Neural cell (in vitro differentiated cells): Measurements from ENCODE around the gene JADE2. TPM values are rescaled to one million over a fixed set of nuclear protein-coding genes. Genes with fewer than 3 reads are reported as not detected.

Experiments used
- H2AFZ ChIP-seq: fragments of 200-600, 300-800 bp; sonication (generic), shearing (Covaris generic); 2 replicates; pipeline ENCODE4 v1.6.0; 2014; ENCODE audit warnings: low read depth, mild to moderate bottlenecking, antibody characterized with exemption, low read length, moderate library complexity
- H3F3A ChIP-seq: fragments of 200-600 bp; shearing (Covaris generic); 2 replicates; pipeline ENCODE4 v1.6.1; 2016; ENCODE audit warnings: mild to moderate bottlenecking, moderate library complexity, mixed read lengths, antibody characterized with exemption, low read length; ENCODE audit not compliant: insufficient read depth, poor library complexity, severe bottlenecking
- H3K27ac ChIP-seq: fragments of 200-600, 300-800 bp; sonication (generic), shearing (Covaris generic); 2 replicates; pipeline ENCODE4 v1.5.1; 2014; ENCODE audit warnings: mild to moderate bottlenecking, low read length, moderate library complexity
- H3K27me3 ChIP-seq: fragments of 300-800, 200-600 bp; sonication (generic), shearing (Covaris generic); 2 replicates; pipeline ENCODE4 v1.6.0; 2014; ENCODE audit warnings: mild to moderate bottlenecking, low read depth, low read length, moderate library complexity; ENCODE audit not compliant: insufficient read depth
- H3K36me3 ChIP-seq: fragments of 300-800, 200-600 bp; sonication (generic), shearing (Covaris generic); 2 replicates; pipeline ENCODE4 v1.5.1; 2014; ENCODE audit warnings: mild to moderate bottlenecking, antibody characterized with exemption, low read length, moderate library complexity; ENCODE audit not compliant: insufficient read depth
- H3K4me2 ChIP-seq: fragments of 300-800, 200-600 bp; sonication (generic), shearing (Covaris generic); 2 replicates; pipeline ENCODE4 v1.6.0; 2014; ENCODE audit warnings: mild to moderate bottlenecking, low read length
- H3K4me3 ChIP-seq: fragments of 300-800, 200-600 bp; sonication (generic), shearing (Covaris generic); 2 replicates; pipeline ENCODE4 v1.5.1; 2014; ENCODE audit warnings: mild to moderate bottlenecking, low read length, moderate library complexity
- H3K79me2 ChIP-seq: fragments of 200-600 bp; shearing (Covaris generic); replicated peaks from 2 replicates; pipeline ENCODE4 v1.6.0; 2014; ENCODE audit warnings: mild to moderate bottlenecking, low read length, moderate library complexity; ENCODE audit not compliant: insufficient read depth
- H3K9ac ChIP-seq: fragments of 300-800, 200-600 bp; sonication (generic), shearing (Covaris generic); 2 replicates; pipeline ENCODE4 v1.6.1; 2016; ENCODE audit warnings: mild to moderate bottlenecking, low read length, mixed read lengths
- H3K9me2 ChIP-seq: fragments of 200-600 bp; shearing (Covaris generic); 2 replicates; pipeline ENCODE4 v1.6.1; 2016; ENCODE audit warnings: mild to moderate bottlenecking, low read length, mixed read lengths; ENCODE audit not compliant: insufficient read depth
- H3K9me3 ChIP-seq: fragments of 200-600, 300-800 bp; sonication (generic), shearing (Covaris generic); 2 replicates; pipeline ENCODE4 v1.6.1; 2016; ENCODE audit warnings: mild to moderate bottlenecking, mixed run types, low read length, moderate library complexity, mixed read lengths
- H4K20me1 ChIP-seq: fragments of 200-600 bp; shearing (Covaris generic); 2 replicates; pipeline ENCODE4 v1.6.1; 2016; ENCODE audit warnings: mild to moderate bottlenecking, mixed run types; ENCODE audit not compliant: insufficient read depth
- EP300 ChIP-seq: fragments of 450-650 bp; conservative IDR thresholded peaks from 2 replicates; pipeline ENCODE4 v1.6.1; 2014; ENCODE audit warnings: antibody characterized with exemption, mild to moderate bottlenecking, moderate library complexity; ENCODE audit not compliant: poor library complexity, severe bottlenecking
- EZH2 ChIP-seq: fragments of 200-600, 300-800 bp; shearing (Covaris generic), sonication (generic); IDR thresholded peaks from 2 replicates; pipeline ENCODE4 v1.6.1; 2014; ENCODE audit warnings: antibody characterized with exemption, low read length, borderline replicate concordance, mild to moderate bottlenecking; ENCODE audit not compliant: insufficient read depth, poor library complexity, severe bottlenecking
- MXI1 ChIP-seq: fragments of 450-650 bp; conservative IDR thresholded peaks from 2 replicates; pipeline ENCODE4 v1.6.1; 2014; ENCODE audit warnings: antibody characterized with exemption, mild to moderate bottlenecking; ENCODE audit not compliant: poor library complexity, severe bottlenecking
- POLR2AphosphoS5 ChIP-seq: IDR thresholded peaks from 2 replicates; pipeline ENCODE4 v1.6.1; 2012
- RAD21 ChIP-seq: fragments of 450-650 bp; conservative IDR thresholded peaks from 2 replicates; pipeline ENCODE4 v1.6.1; 2014; ENCODE audit warnings: antibody characterized with exemption, mild to moderate bottlenecking, moderate library complexity
- SMC3 ChIP-seq: fragments of 450-650 bp; conservative IDR thresholded peaks from 2 replicates; pipeline ENCODE4 v1.6.1; 2014; ENCODE audit warnings: antibody characterized with exemption, mild to moderate bottlenecking, moderate library complexity; ENCODE audit not compliant: poor library complexity
- TAF1 ChIP-seq: IDR thresholded peaks from 2 replicates; pipeline ENCODE4 v1.6.1; 2012; ENCODE audit warnings: low read depth
- polyA plus RNA-seq: library from polyadenylated mRNA; depleted of rRNA; stranded (reverse); fragments of >200 nt; gene quantifications from 2 replicates; pipeline ENCODE4 v1.2.3, GENCODE V29; 2014
- TF ChIP-seq, protein P1 (sequence below): fragments of 450-650 bp; IDR thresholded peaks from 2 replicates; pipeline ENCODE4 v1.5.1; 2014; ENCODE audit warnings: antibody characterized with exemption, mild to moderate bottlenecking, moderate library complexity; ENCODE audit not compliant: poor library complexity, severe bottlenecking
- TF ChIP-seq, protein P2 (sequence below): IDR thresholded peaks from 2 replicates; pipeline ENCODE4 v1.6.1; 2012; ENCODE audit warnings: borderline replicate concordance

JADE2 gene
- polyA plus RNA-seq, 1 donor from 2014 or later: 1.9 TPM

DNA sequence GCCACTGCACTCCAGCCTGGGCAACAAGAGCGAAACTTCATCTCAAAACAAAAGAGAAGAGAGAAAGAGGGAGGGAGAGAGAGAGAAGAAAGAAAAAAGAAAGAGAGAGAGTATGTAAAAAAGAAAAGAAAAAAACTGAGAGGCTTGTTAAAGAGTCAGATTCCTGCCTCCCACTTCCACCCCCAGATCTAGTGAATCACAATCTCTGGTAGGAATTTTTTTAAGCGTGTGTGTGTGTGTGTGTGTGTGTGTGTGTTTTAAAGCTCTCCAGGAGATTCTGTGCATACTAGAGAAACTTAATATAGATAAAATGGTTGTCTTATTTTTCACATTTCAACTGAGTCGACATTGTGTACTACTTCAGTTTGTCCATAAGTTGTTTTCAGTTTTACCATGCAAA lies 75.1 kb downstream of the JADE2 start:
- no peaks in the 10 kb centered on the region for H3K9me3 ChIP-seq
- H3K9ac ChIP-seq: no peak overlapping the region
- no peaks in the 10 kb centered on the region for H3K9me2 ChIP-seq
- H3K4me2 ChIP-seq: no peak overlapping the region
- no peaks in the 10 kb centered on the region for H3F3A ChIP-seq
- no peak for TF ChIP-seq SMC3
- no peak for TF ChIP-seq EZH2
- TF ChIP-seq, protein P1, sequence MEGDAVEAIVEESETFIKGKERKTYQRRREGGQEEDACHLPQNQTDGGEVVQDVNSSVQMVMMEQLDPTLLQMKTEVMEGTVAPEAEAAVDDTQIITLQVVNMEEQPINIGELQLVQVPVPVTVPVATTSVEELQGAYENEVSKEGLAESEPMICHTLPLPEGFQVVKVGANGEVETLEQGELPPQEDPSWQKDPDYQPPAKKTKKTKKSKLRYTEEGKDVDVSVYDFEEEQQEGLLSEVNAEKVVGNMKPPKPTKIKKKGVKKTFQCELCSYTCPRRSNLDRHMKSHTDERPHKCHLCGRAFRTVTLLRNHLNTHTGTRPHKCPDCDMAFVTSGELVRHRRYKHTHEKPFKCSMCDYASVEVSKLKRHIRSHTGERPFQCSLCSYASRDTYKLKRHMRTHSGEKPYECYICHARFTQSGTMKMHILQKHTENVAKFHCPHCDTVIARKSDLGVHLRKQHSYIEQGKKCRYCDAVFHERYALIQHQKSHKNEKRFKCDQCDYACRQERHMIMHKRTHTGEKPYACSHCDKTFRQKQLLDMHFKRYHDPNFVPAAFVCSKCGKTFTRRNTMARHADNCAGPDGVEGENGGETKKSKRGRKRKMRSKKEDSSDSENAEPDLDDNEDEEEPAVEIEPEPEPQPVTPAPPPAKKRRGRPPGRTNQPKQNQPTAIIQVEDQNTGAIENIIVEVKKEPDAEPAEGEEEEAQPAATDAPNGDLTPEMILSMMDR: no peak
- TF ChIP-seq MXI1: no peak
- TF ChIP-seq, protein P2, sequence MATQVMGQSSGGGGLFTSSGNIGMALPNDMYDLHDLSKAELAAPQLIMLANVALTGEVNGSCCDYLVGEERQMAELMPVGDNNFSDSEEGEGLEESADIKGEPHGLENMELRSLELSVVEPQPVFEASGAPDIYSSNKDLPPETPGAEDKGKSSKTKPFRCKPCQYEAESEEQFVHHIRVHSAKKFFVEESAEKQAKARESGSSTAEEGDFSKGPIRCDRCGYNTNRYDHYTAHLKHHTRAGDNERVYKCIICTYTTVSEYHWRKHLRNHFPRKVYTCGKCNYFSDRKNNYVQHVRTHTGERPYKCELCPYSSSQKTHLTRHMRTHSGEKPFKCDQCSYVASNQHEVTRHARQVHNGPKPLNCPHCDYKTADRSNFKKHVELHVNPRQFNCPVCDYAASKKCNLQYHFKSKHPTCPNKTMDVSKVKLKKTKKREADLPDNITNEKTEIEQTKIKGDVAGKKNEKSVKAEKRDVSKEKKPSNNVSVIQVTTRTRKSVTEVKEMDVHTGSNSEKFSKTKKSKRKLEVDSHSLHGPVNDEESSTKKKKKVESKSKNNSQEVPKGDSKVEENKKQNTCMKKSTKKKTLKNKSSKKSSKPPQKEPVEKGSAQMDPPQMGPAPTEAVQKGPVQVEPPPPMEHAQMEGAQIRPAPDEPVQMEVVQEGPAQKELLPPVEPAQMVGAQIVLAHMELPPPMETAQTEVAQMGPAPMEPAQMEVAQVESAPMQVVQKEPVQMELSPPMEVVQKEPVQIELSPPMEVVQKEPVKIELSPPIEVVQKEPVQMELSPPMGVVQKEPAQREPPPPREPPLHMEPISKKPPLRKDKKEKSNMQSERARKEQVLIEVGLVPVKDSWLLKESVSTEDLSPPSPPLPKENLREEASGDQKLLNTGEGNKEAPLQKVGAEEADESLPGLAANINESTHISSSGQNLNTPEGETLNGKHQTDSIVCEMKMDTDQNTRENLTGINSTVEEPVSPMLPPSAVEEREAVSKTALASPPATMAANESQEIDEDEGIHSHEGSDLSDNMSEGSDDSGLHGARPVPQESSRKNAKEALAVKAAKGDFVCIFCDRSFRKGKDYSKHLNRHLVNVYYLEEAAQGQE: no peak
- TF ChIP-seq EP300: no peak
- TF ChIP-seq TAF1: no peak
- H3K27ac ChIP-seq: no peak overlapping the region
- H3K36me3 ChIP-seq: no peaks in the 10 kb centered on the region
- no peaks in the 10 kb centered on the region for H3K27me3 ChIP-seq
- H2AFZ ChIP-seq: no peak overlapping the region
- no peaks in the 10 kb centered on the region for H4K20me1 ChIP-seq
- H3K4me3 ChIP-seq: no peak overlapping the region
- H3K79me2 ChIP-seq: no peaks in the 10 kb centered on the region

DNA sequence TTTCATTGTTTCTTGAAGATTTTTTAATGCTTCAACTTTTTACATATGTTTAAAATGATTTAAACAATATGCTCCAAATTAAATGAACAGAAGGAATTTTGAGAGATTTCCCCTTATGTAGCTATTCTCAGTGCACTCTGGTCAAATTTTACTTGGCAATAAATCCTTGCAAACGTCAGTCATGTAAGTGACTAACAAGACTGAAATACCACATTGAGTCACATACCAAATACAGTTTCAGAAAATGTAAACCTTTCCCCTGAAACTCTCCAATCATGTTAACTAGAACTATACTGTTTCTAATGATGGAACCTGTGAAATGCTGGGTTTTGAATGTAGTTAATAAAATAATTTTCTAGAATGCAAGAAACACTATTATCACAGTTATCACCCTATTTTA lies 77.6 kb downstream of the JADE2 start:
- no peak overlapping the region for H3K27ac ChIP-seq
- H3K4me2 ChIP-seq: no peak overlapping the region
- no peak overlapping the region for H3K4me3 ChIP-seq
- H4K20me1 ChIP-seq: no peaks in the 10 kb centered on the region
- H3K9me2 ChIP-seq: no peaks in the 10 kb centered on the region
- no peak overlapping the region for H3K9ac ChIP-seq
- TF ChIP-seq, protein P2: no peak
- TF ChIP-seq EP300: no peak
- TF ChIP-seq TAF1: no peak
- TF ChIP-seq EZH2: no peak
- no peak for TF ChIP-seq RAD21
- TF ChIP-seq SMC3: no peak
- no peak for TF ChIP-seq POLR2AphosphoS5
- no peak for TF ChIP-seq MXI1
- TF ChIP-seq, protein P1: no peak
- H3K36me3 ChIP-seq: no peaks in the 10 kb centered on the region
- no peak overlapping the region for H2AFZ ChIP-seq
- no peaks in the 10 kb centered on the region for H3F3A ChIP-seq
- H3K79me2 ChIP-seq: no peaks in the 10 kb centered on the region
- no peaks in the 10 kb centered on the region for H3K9me3 ChIP-seq
- H3K27me3 ChIP-seq: no peaks in the 10 kb centered on the region
